ENCODE results near the gene SDF2L1.
"Not testable (repeated sequence)": the region's sequence is repeated elsewhere in the genome, so short reads cannot be mapped to it uniquely, and the experiment has no call there.

The SDF2L1 gene, protein sequence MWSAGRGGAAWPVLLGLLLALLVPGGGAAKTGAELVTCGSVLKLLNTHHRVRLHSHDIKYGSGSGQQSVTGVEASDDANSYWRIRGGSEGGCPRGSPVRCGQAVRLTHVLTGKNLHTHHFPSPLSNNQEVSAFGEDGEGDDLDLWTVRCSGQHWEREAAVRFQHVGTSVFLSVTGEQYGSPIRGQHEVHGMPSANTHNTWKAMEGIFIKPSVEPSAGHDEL

DNA sequence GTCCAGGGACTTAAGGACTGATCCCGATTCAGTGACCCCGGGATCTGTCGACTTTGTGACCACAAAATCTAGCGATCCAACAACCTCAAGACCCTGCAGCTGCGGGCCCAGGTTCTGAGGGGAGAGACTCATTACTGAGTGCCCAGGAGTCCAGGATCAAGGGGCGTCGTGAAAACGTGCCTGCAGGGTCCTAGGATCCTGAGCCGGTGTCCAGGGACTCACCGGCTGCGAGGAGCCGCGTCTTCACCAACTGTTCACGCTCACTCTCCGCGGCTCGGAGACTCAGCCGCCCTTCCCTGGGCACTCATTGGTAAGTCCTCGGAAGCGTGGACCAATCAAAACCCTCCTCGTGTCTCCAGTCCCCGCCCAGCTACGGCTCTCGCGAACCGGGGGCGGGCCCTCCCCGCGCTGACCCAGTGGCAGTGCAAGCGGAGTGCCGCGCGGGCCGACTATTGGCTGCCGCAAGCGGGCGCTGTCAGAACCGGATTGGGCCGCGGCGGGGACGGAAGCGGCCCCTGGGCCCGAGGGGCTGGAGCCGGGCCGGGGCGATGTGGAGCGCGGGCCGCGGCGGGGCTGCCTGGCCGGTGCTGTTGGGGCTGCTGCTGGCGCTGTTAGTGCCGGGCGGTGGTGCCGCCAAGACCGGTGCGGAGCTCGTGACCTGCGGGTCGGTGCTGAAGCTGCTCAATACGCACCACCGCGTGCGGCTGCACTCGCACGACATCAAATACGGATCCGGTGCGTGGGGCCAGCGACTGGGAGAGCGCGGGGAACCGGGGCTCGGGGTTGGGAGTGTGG is at the start of gene SDF2L1:
TSS of gene SDF2L1 (plus strand) at position 514 of the 795 bp plus-strand sequence. CDS start at position 549, 35 bp downstream.
- DNase-seq, result peak; percentile 96

DNA sequence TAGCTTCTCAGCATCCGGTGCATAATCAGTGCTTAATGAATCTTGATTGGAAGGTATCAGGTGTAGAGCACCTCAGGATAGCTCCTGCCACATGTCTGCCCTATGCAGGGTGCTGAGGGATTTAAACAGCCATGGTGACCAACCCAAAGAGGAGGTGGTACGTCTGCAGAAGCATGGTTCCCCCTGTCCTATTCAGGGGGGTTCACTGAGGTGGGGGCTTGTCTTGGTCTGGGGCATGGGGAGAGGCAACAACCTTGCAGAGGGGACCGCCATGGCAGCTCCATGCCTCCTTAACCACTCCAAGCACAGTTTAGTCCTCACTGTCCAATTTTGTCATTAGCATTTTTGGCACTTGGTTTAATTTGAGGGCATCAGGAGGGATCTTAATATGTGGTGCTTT is 49.7 kb upstream of the SDF2L1 start:
- no peak for DNase-seq

DNA sequence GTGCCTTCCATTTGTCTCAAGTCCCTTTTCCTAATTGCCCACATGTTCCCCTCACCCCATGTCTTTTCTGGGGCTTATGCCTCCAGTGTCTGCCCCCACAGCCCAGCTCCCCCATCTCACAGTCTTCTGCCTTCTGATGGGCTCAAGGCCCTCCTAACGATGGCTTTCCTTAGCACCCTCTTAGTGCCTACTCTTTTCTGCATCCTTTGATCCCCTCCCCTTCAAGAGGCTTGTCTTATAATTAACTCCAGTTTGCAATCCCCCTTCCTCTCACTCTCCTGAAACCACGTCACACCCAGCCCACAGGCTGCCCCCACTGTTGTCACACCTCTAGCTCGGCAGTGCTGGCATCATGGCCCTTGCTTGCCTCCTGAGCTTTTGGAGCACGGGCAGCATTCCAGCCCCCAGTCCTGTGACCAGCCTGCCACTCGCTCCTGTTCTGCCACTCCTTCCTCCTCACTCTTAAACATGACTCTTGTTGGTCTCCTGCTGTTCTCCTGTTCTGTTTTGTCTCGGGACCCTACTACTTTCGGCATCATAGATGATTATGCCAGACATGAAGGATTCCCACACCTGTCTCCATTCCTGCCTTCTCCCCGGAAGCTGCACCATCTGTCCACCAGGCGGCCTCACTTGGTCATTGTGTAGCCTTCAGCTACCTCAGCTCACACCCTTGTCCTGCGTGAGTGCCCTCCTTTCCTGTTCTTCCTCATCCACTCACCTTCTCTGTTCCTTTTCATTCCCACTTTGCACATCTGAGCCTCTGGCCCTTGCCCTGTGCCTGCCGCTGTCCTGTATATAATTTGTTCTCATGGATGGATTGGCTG is 48.5 kb upstream of the SDF2L1 start:
- DNase-seq, result no peak

DNA sequence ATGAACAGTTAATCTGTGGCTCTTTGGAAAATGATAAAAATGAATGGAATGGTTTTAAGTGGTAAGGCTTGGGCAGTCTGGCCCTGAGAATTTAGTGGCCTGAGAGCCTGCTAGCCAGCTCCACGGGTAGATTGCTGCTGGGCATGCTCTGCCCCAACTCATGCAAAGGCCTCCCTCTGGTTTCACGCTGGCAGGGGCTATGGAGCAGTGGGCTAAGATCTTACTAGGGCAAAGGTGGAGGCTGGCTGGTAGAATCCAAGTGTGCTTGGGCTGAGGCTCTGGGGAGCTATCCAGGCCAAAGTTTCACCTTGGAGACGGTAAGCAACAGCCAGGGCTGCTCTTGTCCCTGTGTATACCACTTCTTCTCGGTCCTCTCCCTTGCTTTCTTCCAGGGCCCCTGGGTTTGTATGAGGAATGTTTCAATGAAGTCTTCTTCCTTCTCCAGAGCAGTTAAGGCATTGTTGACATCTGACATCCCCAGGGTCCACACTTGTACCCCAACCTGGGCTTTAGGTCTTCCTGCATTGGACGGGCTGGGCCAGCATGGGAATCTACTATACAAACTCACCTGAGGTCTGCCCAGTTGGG is 47.1 kb upstream of the SDF2L1 start:
- DNase-seq, result no peak

DNA sequence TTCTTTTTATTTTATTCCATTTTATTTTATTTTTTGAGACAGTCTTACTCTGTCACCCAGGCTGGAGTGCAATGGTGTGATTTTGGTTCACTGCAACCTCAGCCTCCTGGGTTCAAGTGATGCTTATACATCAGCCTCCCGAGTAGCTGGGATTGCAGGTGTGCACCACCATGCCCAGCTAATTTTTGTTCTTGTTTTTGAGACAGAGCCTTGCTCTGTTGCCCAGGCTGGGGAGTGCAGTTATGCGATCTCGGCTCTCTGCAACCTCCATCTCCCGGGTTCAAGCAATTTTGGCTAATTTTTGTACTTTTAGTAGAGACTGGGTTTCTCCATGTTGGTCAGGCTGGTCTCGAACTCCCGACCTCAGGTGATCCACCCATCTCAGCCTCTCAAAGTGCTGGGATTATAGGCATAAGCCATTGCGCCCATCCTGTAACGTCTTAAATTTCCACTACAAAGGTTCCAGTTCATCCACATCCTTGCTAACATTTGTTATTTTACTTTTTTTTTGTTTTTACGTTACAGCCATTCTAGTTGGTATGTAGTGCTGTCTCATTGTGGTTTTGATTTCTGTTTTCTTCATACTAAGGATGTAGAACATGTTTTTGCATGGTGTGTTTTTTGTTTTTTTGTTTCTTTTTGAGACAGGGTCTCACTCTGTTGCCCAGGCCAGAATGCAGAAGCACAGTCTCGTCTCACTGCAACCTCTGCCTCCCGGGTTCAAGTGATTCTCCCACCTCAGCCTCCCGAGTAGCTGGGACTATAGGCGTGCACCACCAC is 45.6 kb upstream of the SDF2L1 start:
- DNase-seq, result not testable (repeated sequence)

DNA sequence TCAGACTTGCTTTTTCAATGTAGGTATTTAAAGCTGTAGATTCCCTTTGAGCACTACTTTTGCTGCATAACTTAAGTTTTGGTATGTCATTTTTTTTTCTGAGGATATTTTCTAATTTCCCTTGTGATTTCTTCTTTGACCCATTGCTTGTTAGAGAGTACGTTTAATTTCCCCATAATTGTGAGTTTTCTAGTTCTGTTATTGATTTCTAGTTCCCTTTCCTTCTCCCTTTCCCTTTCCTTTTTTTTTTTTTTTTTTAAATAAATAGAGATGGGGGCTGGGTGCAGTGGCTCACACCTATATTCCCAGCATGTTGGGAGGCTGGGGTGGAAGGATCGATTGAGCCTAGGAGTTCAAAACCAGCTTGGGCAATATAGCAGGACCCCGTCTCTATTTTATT is 43.8 kb upstream of the SDF2L1 start:
- DNase-seq, result no peak

DNA sequence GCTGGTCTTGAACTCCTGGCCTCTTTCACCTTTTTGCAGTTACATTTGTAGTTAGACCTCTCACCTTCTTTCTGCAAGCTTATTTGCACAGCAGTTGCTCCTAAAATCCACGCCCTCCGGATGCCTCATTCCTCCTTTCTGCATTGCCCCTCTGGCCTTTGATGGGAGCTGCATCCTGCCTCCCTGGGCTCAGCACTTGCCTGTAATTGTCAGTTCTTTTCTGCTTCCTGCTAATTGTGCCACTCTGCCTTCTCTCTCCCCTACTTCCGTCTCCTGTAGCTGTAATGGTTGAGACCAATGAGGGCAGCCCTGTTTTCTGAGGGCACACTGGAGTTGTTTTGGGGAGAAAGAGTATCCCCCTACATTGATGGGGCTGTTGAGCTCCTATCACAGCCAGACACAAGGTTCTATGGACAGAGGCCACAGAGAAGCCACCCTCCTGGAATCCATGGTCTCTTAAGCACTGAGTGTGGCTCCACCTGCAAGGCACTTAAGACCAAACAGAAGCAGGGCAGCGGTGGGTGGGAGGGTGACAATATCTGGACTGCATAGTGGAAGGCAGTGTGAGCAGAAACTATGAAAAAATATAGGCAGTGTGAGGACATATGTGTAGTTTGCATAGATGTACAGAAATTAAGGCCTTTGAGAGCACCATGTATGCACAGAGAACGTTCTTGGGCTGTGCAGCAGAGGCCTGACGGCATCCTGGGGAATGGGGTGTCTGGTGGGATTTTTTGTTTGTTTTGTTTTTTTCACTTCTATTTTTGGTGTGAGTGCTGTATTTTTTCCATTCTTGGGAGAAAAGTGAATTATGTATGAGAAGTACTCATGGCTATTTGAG is 42.8 kb upstream of the SDF2L1 start:
- no peak for DNase-seq

DNA sequence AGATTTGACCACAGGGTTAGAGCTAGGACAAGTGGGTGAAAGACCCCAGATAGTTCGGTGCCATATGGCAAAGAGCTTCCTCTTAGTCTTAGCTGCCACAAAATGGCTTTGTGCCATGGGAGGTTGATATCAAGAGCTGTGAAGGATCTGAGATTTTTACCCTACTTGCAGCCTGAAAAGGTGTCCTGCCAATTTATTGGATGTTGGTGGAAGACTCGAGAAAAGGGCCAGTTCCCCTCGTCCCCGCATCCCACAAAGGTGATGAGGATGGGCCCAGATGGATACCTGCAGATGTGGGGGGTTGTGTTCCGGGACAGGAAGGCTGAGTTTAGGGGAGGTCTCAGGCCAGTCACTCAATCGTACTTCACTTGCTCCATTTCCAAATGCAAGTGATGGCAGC is 39.5 kb upstream of the SDF2L1 start:
- no peak for DNase-seq

DNA sequence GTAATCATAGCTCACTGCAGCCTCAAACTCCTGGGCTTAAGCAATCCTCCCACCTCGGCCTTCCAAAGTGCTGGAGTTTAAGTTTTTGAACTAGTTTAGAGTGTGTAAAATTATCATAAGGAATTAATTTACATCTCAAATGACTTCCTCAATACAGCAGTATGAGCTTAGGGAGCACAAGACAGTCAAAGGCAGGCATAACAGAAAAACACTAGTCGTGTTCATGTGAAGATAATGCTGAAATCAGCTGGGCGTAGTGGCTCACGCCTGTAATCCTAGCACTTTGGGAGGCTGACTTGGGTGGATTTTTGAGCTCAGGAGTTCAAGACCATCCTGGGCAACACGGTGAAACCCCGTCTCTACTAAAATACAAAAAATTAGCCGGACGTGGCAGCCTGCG is 38.1 kb upstream of the SDF2L1 start:
- DNase-seq, result no peak

DNA sequence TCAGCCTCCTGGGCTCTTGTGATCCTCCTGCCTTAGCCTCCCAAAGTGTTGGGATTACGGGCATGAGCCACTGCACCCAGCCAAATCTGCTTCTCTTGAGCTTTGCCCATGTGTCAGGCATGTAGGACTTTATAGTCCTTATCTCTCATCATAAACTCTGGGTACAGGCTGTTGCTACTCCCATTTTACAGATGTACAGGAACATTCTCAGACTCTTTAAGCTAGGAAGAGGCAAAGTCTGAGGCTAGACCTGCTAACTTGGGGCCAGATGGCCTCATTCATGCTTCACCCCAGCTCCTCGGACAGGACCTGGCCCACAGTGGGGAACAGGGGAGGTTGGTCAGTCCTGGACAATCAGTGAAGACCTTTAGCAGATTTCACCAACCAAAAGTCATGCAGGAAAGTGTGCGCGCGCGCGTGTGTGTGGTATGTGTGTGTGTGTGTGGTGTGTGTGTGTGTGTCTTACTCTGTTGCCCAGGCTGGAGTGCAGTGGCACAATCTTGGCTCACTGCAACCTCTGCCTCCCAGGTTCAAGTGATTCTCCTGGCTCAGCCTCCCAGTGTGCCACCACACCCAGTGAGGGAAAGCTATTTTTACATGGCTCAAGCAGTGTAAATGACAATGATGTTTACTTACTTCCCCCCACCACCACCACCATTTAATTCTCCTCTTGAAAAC is 36.1 kb upstream of the SDF2L1 start:
- no peak for DNase-seq

DNA sequence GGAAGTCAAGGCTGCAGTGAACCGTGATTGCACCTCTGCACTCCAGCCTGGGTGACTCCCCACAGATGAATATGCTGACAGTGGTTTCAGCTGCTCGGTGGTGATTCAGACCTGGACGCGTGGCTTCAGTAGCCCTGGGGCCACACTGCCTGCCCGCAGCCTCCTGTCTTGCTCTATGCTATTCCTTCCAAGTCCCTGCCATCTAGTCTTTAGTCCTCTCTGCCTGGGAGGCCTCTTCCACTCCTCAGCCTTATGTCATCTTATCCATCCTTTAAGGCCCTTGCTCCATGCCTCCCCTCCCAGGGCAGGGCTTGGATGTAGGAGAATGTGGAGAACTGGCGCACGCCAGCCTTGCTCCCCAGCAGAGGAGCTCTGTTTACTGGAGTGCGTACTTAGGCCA is 35.3 kb upstream of the SDF2L1 start:
- DNase-seq, result no peak

DNA sequence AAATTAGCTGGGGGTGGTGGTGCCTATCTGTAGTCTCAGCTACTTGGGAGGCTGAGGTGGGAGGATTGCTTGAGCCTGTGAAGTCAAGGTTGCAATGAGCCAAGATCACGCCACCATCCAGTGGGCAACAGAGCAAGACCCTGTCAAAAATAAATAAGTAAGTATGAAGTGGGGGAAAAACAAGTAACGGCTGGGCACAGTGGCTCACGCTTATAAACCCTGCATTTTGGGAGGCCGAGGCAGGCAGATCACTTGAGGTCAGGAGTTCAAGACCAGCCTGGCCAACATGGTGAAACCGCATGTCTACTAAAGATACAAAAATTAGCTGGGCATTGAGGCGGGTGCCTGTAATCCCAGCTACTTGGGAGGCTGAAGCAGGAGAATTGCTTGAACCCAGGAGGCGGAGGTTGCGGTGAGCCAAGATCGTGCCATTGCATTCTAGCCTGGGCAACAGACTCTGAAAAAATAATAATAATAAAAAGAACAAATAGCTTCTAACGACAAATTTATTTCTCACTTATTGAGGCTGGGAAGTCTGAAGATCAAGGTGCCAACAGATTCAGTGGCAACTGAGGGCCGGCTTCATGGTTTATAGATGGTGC is 32.4 kb upstream of the SDF2L1 start:
- DNase-seq, result not testable (repeated sequence)

DNA sequence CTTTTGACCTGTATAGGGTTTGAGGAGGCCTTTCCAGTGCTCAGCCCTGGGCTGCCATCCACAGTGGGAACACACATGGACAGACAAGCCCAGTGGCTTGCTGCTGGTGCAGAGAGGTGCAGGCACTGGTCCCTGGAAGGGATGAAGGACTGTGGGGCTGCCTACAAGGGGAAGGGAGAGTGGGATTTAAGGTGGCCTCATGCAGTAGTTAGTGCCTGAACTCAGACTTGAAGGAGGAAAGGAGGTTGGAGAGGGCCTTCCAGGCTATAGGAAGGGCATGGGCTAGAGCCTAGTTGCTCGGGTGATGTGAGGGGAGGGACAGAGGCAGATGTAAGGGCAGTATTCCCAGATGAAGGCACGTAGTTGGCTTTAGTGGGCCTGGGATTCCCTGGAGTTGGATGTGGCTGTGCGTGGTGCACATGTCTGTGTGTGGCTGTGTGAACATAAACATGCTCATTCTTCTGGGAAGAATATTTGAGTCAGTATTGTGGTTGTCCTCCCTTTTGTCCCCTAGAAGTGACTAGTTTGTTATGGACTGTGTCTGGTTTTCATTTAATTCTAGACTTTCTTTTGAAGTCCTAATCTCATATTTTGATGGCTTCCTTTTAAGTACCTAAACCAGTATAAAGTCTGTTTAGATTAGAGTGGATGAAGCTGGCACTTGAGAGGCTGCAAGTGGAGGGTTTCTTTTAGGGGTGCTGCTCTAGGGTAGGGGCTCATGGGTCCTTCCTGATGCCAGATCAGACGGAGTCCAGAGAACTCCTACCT is 30.7 kb upstream of the SDF2L1 start:
- DNase-seq, result no peak

DNA sequence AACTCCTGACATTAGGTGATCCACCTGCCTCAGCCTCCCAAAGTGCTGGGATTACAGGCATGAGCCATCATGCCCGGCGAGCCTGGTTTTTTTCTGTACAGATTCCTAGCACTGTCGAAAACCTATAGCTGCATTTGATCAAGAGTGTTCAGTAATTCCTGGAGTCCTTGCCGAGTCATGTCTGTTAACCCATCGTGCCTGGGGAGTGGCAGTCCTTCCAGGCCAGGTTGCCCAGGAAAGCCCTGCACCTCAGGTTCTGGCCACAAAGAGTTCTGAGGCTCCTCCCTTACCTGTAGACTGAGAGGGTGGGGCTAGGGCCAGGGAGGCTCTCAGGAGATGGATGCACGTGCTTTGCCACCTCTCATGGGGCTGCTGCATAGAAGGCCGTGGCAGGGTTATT is 29.2 kb upstream of the SDF2L1 start:
- no peak for DNase-seq

DNA sequence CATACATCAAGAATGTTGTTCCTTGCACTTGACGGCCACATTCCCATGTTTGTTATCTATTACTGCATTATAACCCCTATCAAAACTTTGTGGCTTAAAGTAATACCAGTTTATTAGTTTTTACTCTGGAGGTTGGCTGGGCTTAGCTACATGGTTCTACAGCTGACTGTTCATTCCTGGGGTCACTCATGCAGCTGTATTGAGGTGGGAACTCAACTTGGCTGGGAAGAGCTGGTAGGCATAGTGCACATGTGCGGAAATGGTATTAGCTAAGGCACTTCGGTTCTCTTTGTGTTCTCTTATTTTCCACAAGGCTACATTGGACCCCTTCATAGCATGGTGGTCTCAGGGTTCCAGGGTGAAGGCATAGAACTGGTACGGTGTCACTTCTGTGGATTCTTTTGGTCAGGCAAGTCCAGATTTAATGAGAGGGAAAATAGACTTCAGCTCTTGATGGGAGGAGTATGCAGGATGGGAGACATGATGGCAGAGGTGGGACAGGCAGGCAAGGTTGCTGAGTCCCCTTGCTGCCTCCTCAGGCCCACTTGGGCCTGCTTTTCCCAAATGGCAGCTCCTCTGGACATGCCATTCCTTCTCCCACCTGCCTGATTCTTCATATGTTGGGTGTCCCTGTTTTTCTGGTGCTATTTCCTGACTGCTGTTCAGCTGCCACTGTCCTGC is 28.4 kb upstream of the SDF2L1 start:
- no peak for DNase-seq

DNA sequence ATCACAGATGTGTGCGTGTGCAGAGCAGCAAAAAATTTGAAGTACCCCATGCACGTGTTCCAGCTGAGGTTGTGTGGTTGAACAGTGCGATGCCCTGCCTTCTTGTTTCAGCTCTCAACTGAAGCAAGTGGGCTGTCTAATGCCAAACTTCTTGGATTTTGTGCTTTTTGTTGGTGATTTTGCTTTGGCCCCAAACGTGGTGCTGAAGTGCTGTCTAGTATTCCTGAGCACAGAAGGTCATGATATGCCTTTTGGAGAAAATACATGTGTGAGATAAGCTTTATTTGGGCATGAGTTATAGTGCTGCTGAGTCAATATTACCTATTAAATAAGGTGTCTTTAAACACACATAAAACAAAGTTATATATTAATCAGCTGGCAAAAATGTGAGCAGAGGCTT is 26.4 kb upstream of the SDF2L1 start:
- DNase-seq, result no peak

DNA sequence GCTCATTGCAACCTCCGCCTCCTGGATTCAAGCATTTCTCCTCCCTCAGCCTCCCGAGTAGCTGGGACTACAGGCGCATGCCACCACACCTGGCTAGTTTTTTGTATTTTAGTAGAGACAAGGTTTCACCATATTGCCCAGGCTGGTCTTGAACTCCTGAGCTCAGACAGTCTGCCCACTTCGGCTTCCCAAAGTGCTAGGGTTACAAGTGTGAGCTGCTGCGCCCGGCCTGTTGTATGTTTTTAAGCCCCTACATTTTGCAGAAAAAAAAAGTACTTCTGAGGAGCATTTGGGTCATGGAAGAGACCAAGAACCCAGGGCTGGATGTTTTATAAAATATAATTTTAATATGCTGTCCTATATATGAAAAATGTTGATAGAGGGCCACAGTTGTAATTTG is 24.8 kb upstream of the SDF2L1 start:
- not testable (repeated sequence) for DNase-seq

DNA sequence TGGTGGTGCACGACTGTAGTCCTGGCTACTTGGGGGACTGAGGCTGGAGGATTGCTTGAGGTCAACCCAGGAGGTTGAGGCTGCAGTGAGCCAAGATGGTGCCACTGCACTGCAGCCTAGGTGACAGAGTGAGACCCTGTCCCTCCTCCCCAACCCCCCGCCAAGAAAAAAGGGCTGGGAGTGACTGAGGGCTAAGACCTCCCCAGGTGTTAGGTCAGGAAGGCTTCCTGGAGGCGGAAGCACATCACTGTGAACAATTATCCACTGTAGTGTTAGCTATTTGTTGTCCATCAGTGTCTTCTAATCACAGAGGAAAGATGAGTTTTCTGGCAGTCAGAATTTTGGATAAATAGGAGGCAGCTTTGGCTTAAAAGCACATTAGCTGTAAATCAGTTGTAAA is 21.1 kb upstream of the SDF2L1 start:
- no peak for DNase-seq

Measured in NCI-H1048 (cell line).